Neural progenitor cell (in vitro differentiated cells): ENCODE results near the gene ASGR1. TPM values are rescaled to one million over a fixed set of nuclear protein-coding genes. Genes with fewer than 3 reads are reported as not detected.
"Not testable (repeated sequence)": the region's sequence is repeated elsewhere in the genome, so short reads cannot be mapped to it uniquely, and the experiment has no call there.

Experiments
- DNase-seq: peaks from one replicate; pipeline ENCODE4 v3.0.0-alpha.2; 2016; ENCODE audit warnings: low spot score
- H2AFZ ChIP-seq: fragments of 200-600 bp; sonication (generic); replicated peaks from 2 replicates; pipeline ENCODE4 v1.6.1; 2016; ENCODE audit warnings: antibody characterized with exemption
- H3F3A ChIP-seq: fragments of 200-600 bp; sonication (generic); 2 replicates; pipeline ENCODE4 v1.6.1; 2016; ENCODE audit warnings: antibody characterized with exemption, low read depth
- H3K27ac ChIP-seq: fragments of 200-600 bp; sonication (generic); 2 replicates; pipeline ENCODE4 v1.5.1; 2016; ENCODE audit warnings: mild to moderate bottlenecking
- H3K27me3 ChIP-seq: fragments of 200-600 bp; sonication (generic); 2 replicates; pipeline ENCODE4 v1.6.1; 2016; ENCODE audit warnings: mild to moderate bottlenecking, moderate library complexity
- H3K36me3 ChIP-seq: fragments of 200-600 bp; sonication (generic); 2 replicates; pipeline ENCODE4 v1.5.1; 2016
- H3K4me1 ChIP-seq: fragments of 200-600 bp; sonication (generic); 2 replicates; pipeline ENCODE4 v1.6.1; 2016; ENCODE audit warnings: mixed run types
- H3K4me2 ChIP-seq: fragments of 200-600 bp; sonication (generic); 2 replicates; pipeline ENCODE4 v1.6.1; 2016
- H3K4me3 ChIP-seq: fragments of 200-600 bp; sonication (generic); 2 replicates; pipeline ENCODE4 v1.5.1; 2016
- H3K79me2 ChIP-seq: fragments of 200-600 bp; sonication (generic); 2 replicates; pipeline ENCODE4 v1.6.1; 2016; ENCODE audit warnings: low read depth
- H3K9ac ChIP-seq: fragments of 200-600 bp; sonication (generic); 2 replicates; pipeline ENCODE4 v1.6.1; 2016
- H3K9me3 ChIP-seq: fragments of 200-600 bp; sonication (generic); 2 replicates; pipeline ENCODE4 v1.5.1; 2016; ENCODE audit warnings: low read depth
- H4K20me1 ChIP-seq: fragments of 200-600 bp; sonication (generic); 2 replicates; pipeline ENCODE4 v1.6.1; 2016; ENCODE audit warnings: low read depth
- H3K27ac Mint-ChIP-seq: 3 replicates; pipeline ENCODE4 v1.8.0; 2021; ENCODE audit warnings: mixed read lengths
- H3K27me3 Mint-ChIP-seq: 2 replicates; pipeline ENCODE4 v1.8.0; 2022; ENCODE audit warnings: low read depth, mild to moderate bottlenecking, inconsistent platforms, moderate library complexity, mixed read lengths; ENCODE audit not compliant: insufficient read depth
- H3K36me3 Mint-ChIP-seq: 3 replicates; pipeline ENCODE4 v1.8.0; 2021; ENCODE audit warnings: mixed read lengths
- H3K4me1 Mint-ChIP-seq: 3 replicates; pipeline ENCODE4 v1.8.0; 2021; ENCODE audit warnings: mixed read lengths
- H3K4me3 Mint-ChIP-seq: 3 replicates; pipeline ENCODE4 v1.8.0; 2021; ENCODE audit warnings: mild to moderate bottlenecking, moderate library complexity, mixed read lengths
- H3K9me3 Mint-ChIP-seq: 3 replicates; pipeline ENCODE4 v1.8.0; 2020; ENCODE audit warnings: mixed read lengths
- EZH2 ChIP-seq: fragments of 200-600 bp; sonication (generic); IDR thresholded peaks from 2 replicates; pipeline ENCODE4 v1.6.1; 2017; ENCODE audit warnings: antibody characterized with exemption, mild to moderate bottlenecking, moderate library complexity
- EZH2phosphoT487 ChIP-seq: fragments of 200-600 bp; sonication (generic); IDR thresholded peaks from 2 replicates; pipeline ENCODE4 v1.6.1; 2017; ENCODE audit warnings: antibody characterized with exemption
- total RNA-seq: library from RNA; depleted of rRNA; stranded (reverse); fragments of >200 nt; gene quantifications from 2 replicates; pipeline ENCODE4 v1.2.3, GENCODE V29; 2015; ENCODE audit warnings: low replicate concordance
- TF ChIP-seq, protein P1 (sequence below): fragments of 200-600 bp; sonication (generic); IDR thresholded peaks from 2 replicates; pipeline ENCODE4 v1.5.1; 2017; ENCODE audit warnings: antibody characterized with exemption, mild to moderate bottlenecking

The ASGR1 gene
- total RNA-seq, 1 donor from 2014 or later: 3.1 TPM

DNA sequence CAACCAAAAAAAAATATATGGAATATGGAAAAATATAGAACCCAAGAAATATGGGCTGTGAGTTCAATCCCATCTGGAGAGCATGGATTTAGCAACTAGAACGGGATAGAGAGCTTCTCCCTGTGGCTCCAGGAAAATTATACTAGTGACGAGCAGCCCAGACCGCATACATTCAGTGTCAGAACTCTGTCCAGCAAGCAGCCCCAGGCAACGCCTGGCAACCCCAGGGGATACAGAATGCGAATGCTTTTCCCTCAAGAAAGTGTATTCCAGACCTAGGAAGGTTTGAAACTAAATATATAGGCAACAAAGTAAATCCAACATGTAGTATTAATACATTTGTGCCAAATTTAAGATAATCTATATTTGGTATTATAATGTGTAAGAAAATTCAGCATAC is 51.0 kb downstream of the ASGR1 start:
- Histone ChIP-seq H3F3A (peaks cover 25% of the 10 kb centered on the region), H3K27me3 (no peaks in the 10 kb centered on the region), H4K20me1 (peaks cover 5% of the 10 kb centered on the region), H3K9ac (no peak overlapping the region), H3K4me2 (no peak overlapping the region), H3K9me3 (no peaks in the 10 kb centered on the region), H3K4me1 (peaks cover 20% of the 10 kb centered on the region), H3K36me3 (no peaks in the 10 kb centered on the region), H3K79me2 (no peaks in the 10 kb centered on the region), H3K27ac (no peak overlapping the region), H3K4me3 (no peak overlapping the region), H2AFZ (no peak overlapping the region)
- Mint-ChIP-seq H3K36me3 (no peaks in the 10 kb centered on the region), H3K27me3 (peaks cover 21% of the 10 kb centered on the region), H3K4me3 (peak overlapping the region; percentile 6), H3K4me1 (peaks cover 37% of the 10 kb centered on the region), H3K27ac (no peak overlapping the region), H3K9me3 (no peaks in the 10 kb centered on the region)
- TF ChIP-seq, protein P1, sequence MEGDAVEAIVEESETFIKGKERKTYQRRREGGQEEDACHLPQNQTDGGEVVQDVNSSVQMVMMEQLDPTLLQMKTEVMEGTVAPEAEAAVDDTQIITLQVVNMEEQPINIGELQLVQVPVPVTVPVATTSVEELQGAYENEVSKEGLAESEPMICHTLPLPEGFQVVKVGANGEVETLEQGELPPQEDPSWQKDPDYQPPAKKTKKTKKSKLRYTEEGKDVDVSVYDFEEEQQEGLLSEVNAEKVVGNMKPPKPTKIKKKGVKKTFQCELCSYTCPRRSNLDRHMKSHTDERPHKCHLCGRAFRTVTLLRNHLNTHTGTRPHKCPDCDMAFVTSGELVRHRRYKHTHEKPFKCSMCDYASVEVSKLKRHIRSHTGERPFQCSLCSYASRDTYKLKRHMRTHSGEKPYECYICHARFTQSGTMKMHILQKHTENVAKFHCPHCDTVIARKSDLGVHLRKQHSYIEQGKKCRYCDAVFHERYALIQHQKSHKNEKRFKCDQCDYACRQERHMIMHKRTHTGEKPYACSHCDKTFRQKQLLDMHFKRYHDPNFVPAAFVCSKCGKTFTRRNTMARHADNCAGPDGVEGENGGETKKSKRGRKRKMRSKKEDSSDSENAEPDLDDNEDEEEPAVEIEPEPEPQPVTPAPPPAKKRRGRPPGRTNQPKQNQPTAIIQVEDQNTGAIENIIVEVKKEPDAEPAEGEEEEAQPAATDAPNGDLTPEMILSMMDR: no peak
- no peak for TF ChIP-seq EZH2
- no peak for TF ChIP-seq EZH2phosphoT487
- DNase-seq: no peak

DNA sequence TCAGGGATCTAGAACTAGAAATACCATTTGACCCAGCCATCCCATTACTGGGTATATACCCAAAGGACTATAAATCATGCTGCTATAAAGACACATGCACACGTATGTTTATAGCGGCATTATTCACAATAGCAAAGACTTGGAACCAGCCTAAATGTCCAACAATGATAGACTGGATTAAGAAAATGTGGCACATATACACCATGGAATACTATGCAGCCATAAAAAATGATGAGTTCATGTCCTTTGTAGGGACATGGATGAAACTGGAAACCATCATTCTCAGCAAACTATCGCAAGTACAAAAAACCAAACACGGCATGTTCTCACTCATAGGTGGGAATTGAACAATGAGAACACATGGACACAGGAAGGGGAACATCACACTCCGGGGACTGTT is 51.7 kb downstream of the ASGR1 start:
- not testable (repeated sequence) for DNase-seq, H3K9me3 Mint-ChIP-seq, H3K36me3 ChIP-seq, H3K4me3 Mint-ChIP-seq, H4K20me1 ChIP-seq, H3K36me3 Mint-ChIP-seq, H3K9ac ChIP-seq, H3K27ac ChIP-seq, H3K4me3 ChIP-seq, H2AFZ ChIP-seq, H3K9me3 ChIP-seq, H3K4me2 ChIP-seq, H3K79me2 ChIP-seq, H3K27ac Mint-ChIP-seq, H3K27me3 ChIP-seq
- H3K27me3 Mint-ChIP-seq: peaks cover 21% of the 10 kb centered on the region
- Histone ChIP-seq H3F3A (peaks cover 18% of the 10 kb centered on the region), H3K4me1 (peaks cover 18% of the 10 kb centered on the region)
- H3K4me1 Mint-ChIP-seq: peaks cover 33% of the 10 kb centered on the region

DNA sequence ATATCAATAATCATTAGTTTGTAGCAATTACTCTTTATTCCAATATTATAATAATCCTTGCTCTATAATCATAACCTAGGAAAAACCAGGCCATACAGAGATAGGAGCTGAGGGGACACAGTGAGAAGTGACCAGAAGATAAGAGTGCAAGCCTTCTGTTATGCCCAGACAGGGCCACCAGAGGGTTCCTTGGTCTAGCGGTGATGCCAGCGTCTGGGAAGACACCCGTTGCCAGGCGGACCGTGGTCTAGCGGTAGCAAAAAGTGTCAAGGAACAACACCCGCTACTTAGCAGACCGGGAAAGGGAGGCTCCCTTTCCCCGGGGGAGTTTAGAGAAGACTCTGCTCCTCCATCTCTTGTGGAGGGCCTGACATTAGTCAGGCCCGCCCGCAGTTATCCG is 52.8 kb downstream of the ASGR1 start:
- H2AFZ ChIP-seq, H3K79me2 ChIP-seq, H3K27ac ChIP-seq, H3K4me3 ChIP-seq, H3K9me3 ChIP-seq, H3K27me3 ChIP-seq, H3K36me3 Mint-ChIP-seq, DNase-seq, H3K36me3 ChIP-seq, H4K20me1 ChIP-seq, H3K9ac ChIP-seq, H3K4me2 ChIP-seq, H3K9me3 Mint-ChIP-seq, H3K4me1 ChIP-seq, H3K4me3 Mint-ChIP-seq, H3K27ac Mint-ChIP-seq, H3F3A ChIP-seq: not testable (repeated sequence)
- Mint-ChIP-seq H3K4me1 (peaks cover 25% of the 10 kb centered on the region), H3K27me3 (peaks cover 17% of the 10 kb centered on the region)
- TF ChIP-seq, protein P1: peak; percentile 5

DNA sequence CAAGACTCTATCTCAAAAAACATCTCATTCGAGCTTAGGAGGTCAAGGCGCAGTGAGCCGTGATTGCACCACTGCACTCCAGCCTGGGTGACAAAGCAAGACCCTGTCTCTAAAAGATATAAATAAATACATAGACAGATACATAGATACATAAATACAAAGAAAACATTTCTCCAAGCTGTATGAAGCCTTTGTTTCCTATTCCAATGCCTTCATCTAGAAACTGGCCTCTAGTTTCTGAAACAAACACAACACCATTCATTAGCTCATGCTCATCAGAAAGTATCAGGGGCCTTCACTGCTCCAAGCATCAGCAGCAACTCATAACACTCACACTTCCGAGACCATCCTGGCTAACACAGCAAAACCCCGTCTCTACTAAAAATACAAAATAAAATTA is 54.2 kb downstream of the ASGR1 start:
- Histone ChIP-seq H3K36me3 (no peaks in the 10 kb centered on the region), H3K9ac (no peak overlapping the region), H3K4me2 (no peak overlapping the region), H2AFZ (no peak overlapping the region), H3F3A (no peaks in the 10 kb centered on the region), H3K79me2 (no peaks in the 10 kb centered on the region), H3K9me3 (no peaks in the 10 kb centered on the region), H4K20me1 (no peaks in the 10 kb centered on the region), H3K27me3 (no peaks in the 10 kb centered on the region), H3K27ac (no peak overlapping the region), H3K4me1 (no peaks in the 10 kb centered on the region), H3K4me3 (no peak overlapping the region)
- Mint-ChIP-seq H3K27ac (no peak overlapping the region), H3K9me3 (no peaks in the 10 kb centered on the region), H3K36me3 (no peaks in the 10 kb centered on the region), H3K27me3 (peaks cover 16% of the 10 kb centered on the region), H3K4me3 (no peak overlapping the region), H3K4me1 (peaks cover 16% of the 10 kb centered on the region)
- no peak for DNase-seq
- TF ChIP-seq EZH2phosphoT487 (no peak), EZH2 (no peak)
- TF ChIP-seq, protein P1: no peak
